Endothelial cell of umbilical vein (primary cell): Measurements from ENCODE around the gene KRTAP24-1. TPM values are rescaled to one million over a fixed set of nuclear protein-coding genes. Genes with fewer than 3 reads are reported as not detected.

ENCODE experiments used
- BruUV-seq: library from RNA; stranded (reverse); fragments of 400-500 nt; replicated peaks from 2 replicates; lab custom pipeline; 2021; lab: Mats Ljungman, UMichigan
- CTCF ChIA-PET: fragments of 300-600, 350-600 bp; sonication (Branson Sonifier 250); formaldehyde crosslinking; loops from one replicate; lab custom pipeline; 2021; ENCODE audit warnings: antibody characterized with exemption, inconsistent platforms; lab: Charles Lee
- POLR2A ChIA-PET: fragments of 300-600, 350-600 bp; sonication (Branson Sonifier 250); formaldehyde crosslinking; loops from one replicate; lab custom pipeline; 2021; ENCODE audit warnings: antibody characterized with exemption, inconsistent platforms; lab: Charles Lee
- DNase-seq: peaks from one replicate; pipeline ENCODE4 v3.0.0-alpha.2; 2011; ENCODE audit warnings: low read depth, low spot score
- FAIRE-seq: peaks from 2 replicates; lab custom pipeline; 2011; peaks lifted over from hg19 to GRCh38; lab: Jason Lieb, UNC
- H2AFZ ChIP-seq: 2 replicates; pipeline ENCODE4 v1.6.0; 2012; ENCODE audit warnings: low read depth, low read length, control low read depth, inconsistent platforms
- H3K27ac ChIP-seq: 2 replicates; pipeline ENCODE4 v1.5.1; 2011; ENCODE audit warnings: low read depth, mild to moderate bottlenecking, control low read depth, low read length, moderate library complexity; ENCODE audit not compliant: insufficient read depth
- H3K27me3 ChIP-seq, 2 experiments: 2 replicates each; pipeline versions ENCODE4 v1.6.0 to v1.6.1; 2011; ENCODE audit warnings: low read length in 2 of 2, mixed read lengths in 1 of 2; ENCODE audit not compliant: control insufficient read depth in 2 of 2, insufficient read depth in 2 of 2
- H3K36me3 ChIP-seq, 2 experiments: 2 replicates in 1 of 2; 3 replicates in 1 of 2; pipeline ENCODE4 v1.5.1; 2011; ENCODE audit warnings: low read length in 2 of 2, mild to moderate bottlenecking in 1 of 2, moderate library complexity in 1 of 2; ENCODE audit not compliant: control insufficient read depth in 2 of 2, insufficient read depth in 2 of 2; ENCODE audit errors: extremely low read depth in 1 of 2
- H3K4me1 ChIP-seq: 3 replicates; pipeline ENCODE4 v1.5.1; 2011; ENCODE audit warnings: mild to moderate bottlenecking, low read length; ENCODE audit not compliant: control insufficient read depth, insufficient read depth; ENCODE audit errors: extremely low read depth
- H3K4me2 ChIP-seq: 2 replicates; pipeline ENCODE4 v1.6.1; 2011; ENCODE audit warnings: low read length, control low read depth, mixed read lengths; ENCODE audit not compliant: insufficient read depth
- H3K4me3 ChIP-seq, 3 experiments: fragments of 200-600 bp in 1 of 3; sonication (generic), shearing (Covaris generic) in 1 of 3; replicated peaks in 1 of 3; 2 replicates each; pipeline ENCODE4 v1.5.1; 2011 to 2016; ENCODE audit warnings: control low read depth in 3 of 3, low read length in 3 of 3, mild to moderate bottlenecking in 2 of 3, inconsistent platforms in 1 of 3, low read depth in 1 of 3, moderate library complexity in 1 of 3; ENCODE audit not compliant: insufficient read depth in 1 of 3
- H3K79me2 ChIP-seq: 2 replicates; pipeline ENCODE4 v1.6.0; 2012; ENCODE audit warnings: low read length, inconsistent platforms; ENCODE audit not compliant: control insufficient read depth, insufficient read depth
- H3K9ac ChIP-seq: replicated peaks from 2 replicates; pipeline ENCODE3; 2011; ENCODE audit warnings: low read length, control low read depth; ENCODE audit not compliant: insufficient read depth; ENCODE audit errors: extremely low read depth
- H3K9me1 ChIP-seq: replicated peaks from 3 replicates; pipeline ENCODE4 v1.6.0; 2011; ENCODE audit warnings: mild to moderate bottlenecking, low read length; ENCODE audit not compliant: control insufficient read depth, insufficient read depth; ENCODE audit errors: extremely low read depth
- H3K9me3 ChIP-seq: replicated peaks from 2 replicates; pipeline ENCODE4 v1.5.1; 2012; ENCODE audit warnings: low read length, inconsistent platforms; ENCODE audit not compliant: control insufficient read depth, insufficient read depth
- H4K20me1 ChIP-seq: replicated peaks from 2 replicates; pipeline ENCODE3; 2011; ENCODE audit warnings: mild to moderate bottlenecking, low read length; ENCODE audit not compliant: control insufficient read depth, insufficient read depth; ENCODE audit errors: extremely low read depth
- EZH2 ChIP-seq: IDR thresholded peaks from 2 replicates; pipeline ENCODE4 v1.6.1; 2012; ENCODE audit warnings: borderline replicate concordance, low read depth, mild to moderate bottlenecking, moderate library complexity, low read length, inconsistent platforms; ENCODE audit not compliant: severe bottlenecking
- FOS ChIP-seq: IDR thresholded peaks from 2 replicates; pipeline ENCODE4 v1.6.1; 2011; ENCODE audit warnings: mild to moderate bottlenecking, low read length, moderate library complexity, borderline replicate concordance; ENCODE audit not compliant: insufficient read depth
- GATA2 ChIP-seq: IDR thresholded peaks from 2 replicates; pipeline ENCODE4 v1.7.0; 2011; ENCODE audit warnings: low read depth, mild to moderate bottlenecking, moderate library complexity, mixed read lengths, low read length; ENCODE audit not compliant: insufficient read length, insufficient read depth
- JUN ChIP-seq: IDR thresholded peaks from 2 replicates; pipeline ENCODE4 v1.6.1; 2011; ENCODE audit warnings: borderline replicate concordance, low read depth; ENCODE audit not compliant: insufficient read length, insufficient read depth
- MYC ChIP-seq: IDR thresholded peaks from one replicate; pipeline ENCODE4 v1.6.1; 2011; ENCODE audit warnings: mild to moderate bottlenecking, low read depth, low read length
- POLR2A ChIP-seq: IDR thresholded peaks from 2 replicates; pipeline ENCODE4 v1.6.1; 2012; ENCODE audit warnings: low read depth, mild to moderate bottlenecking, control low read depth, low read length
- POLR2AphosphoS5 ChIP-seq: IDR thresholded peaks from 2 replicates; pipeline ENCODE4 v1.6.1; 2012; ENCODE audit warnings: low read depth, mild to moderate bottlenecking, control low read depth, low read length, moderate library complexity; ENCODE audit not compliant: insufficient read depth
- dilution Hi-C: fragments of 300-500 bp; cut with MboI; formaldehyde crosslinking; loops from one replicate; pipeline ENCODE4 v1.15.0; 2019; ENCODE audit warnings: low sequenced_read_pairs; ENCODE audit not compliant: extremely low pct_ligation_motif_present
- intact Hi-C: fragments of 100-400 bp; cut with micrococcal nuclease; formaldehyde crosslinking; loops from one replicate; pipeline ENCODE4 v1.10.0; 2022
- polyA plus RNA-seq, 4 experiments: library from polyadenylated mRNA; depleted of rRNA in 3 of 4; stranded (reverse) in 3 of 4; unstranded in 1 of 4; fragments of >200 nt; gene quantifications; 2 replicates each; pipeline versions ENCODE4 v1.2.1 to v1.2.3, GENCODE V29; 2011 to 2012; ENCODE audit warnings: missing spikeins in 1 of 4
- total RNA-seq: library from RNA; stranded (reverse); gene quantifications from 2 replicates; pipeline ENCODE4 v1.2.3, GENCODE V29; 2021
- TF ChIP-seq, protein P1 (sequence below), 2 donors: IDR thresholded peaks; 1 replicate in 1 of 2; 2 replicates in 1 of 2; pipeline ENCODE4 v1.5.1; 2011; ENCODE audit warnings: low read length in 2 of 2, mild to moderate bottlenecking in 2 of 2, moderate library complexity in 2 of 2, control low read depth in 1 of 2, inconsistent platforms in 1 of 2, low read depth in 1 of 2; ENCODE audit not compliant: insufficient read depth in 1 of 2; ENCODE audit errors: extremely low read depth in 1 of 2
- TF ChIP-seq, protein P2 (sequence below): IDR thresholded peaks from 2 replicates; pipeline ENCODE4 v1.6.1; 2011; ENCODE audit not compliant: insufficient read depth, insufficient read length

KRTAP24-1 gene
- total and polyA plus RNA-seq, 2 donors (not counting 3 experiments of a cell fraction or from before 2014, with no cell fraction given): not detected

DNA sequence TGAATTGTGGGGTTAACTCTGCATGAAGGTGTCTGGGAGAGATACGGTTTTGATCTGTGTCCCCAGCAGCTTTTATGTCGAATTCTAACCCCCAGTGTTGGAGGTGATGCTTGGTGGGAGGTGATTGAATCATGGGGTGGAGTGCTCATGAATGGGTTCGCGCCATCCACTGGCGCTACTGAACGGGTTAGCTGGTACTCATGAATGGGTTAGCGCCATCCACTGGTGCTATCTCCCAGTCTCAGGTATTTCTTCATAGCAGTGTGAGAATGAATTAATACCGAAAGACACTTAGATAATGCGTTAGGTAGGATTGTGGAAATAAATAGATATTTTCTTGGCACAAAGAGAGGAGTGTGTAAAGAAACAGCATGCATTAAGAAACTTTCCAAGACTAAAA lies 33.9 kb downstream of the KRTAP24-1 start:
- Histone ChIP-seq H3K79me2 (no peaks in the 10 kb centered on the region), H3K27me3 (no peaks in the 10 kb centered on the region), H3K9ac (no peak overlapping the region), H3K4me3 (no peak overlapping the region), H2AFZ (no peak overlapping the region), H3K4me2 (no peak overlapping the region), H4K20me1 (no peaks in the 10 kb centered on the region), H3K9me1 (no peaks in the 10 kb centered on the region), H3K27ac (no peak overlapping the region), H3K9me3 (peaks cover 5% of the 10 kb centered on the region), H3K36me3 (no peaks in the 10 kb centered on the region), H3K4me1 (no peaks in the 10 kb centered on the region)
- TF ChIP-seq EZH2 (no peak), POLR2A (no peak), POLR2AphosphoS5 (no peak), MYC (no peak), JUN (no peak), FOS (no peak), GATA2 (no peak)
- TF ChIP-seq, protein P1, sequence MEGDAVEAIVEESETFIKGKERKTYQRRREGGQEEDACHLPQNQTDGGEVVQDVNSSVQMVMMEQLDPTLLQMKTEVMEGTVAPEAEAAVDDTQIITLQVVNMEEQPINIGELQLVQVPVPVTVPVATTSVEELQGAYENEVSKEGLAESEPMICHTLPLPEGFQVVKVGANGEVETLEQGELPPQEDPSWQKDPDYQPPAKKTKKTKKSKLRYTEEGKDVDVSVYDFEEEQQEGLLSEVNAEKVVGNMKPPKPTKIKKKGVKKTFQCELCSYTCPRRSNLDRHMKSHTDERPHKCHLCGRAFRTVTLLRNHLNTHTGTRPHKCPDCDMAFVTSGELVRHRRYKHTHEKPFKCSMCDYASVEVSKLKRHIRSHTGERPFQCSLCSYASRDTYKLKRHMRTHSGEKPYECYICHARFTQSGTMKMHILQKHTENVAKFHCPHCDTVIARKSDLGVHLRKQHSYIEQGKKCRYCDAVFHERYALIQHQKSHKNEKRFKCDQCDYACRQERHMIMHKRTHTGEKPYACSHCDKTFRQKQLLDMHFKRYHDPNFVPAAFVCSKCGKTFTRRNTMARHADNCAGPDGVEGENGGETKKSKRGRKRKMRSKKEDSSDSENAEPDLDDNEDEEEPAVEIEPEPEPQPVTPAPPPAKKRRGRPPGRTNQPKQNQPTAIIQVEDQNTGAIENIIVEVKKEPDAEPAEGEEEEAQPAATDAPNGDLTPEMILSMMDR (IDR thresholded peaks at IDR 0.05; ENCODE audit: extremely low read depth in 1 of 2, insufficient read depth in 1 of 2, low read depth in 1 of 2, low read length in 2 of 2): no peak
- TF ChIP-seq, protein P2, sequence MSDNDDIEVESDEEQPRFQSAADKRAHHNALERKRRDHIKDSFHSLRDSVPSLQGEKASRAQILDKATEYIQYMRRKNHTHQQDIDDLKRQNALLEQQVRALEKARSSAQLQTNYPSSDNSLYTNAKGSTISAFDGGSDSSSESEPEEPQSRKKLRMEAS: no peak
- DNase-seq (no peak), FAIRE-seq (no peak)
- ChIA-PET CTCF (no interaction called here), POLR2A (no interaction called here)
- no TSS peak for BruUV-seq
- intact Hi-C loops: no loop called here
- dilution Hi-C loops: no loop called here
